Caco-2 (cell line): ENCODE results near the gene PSG6. TPM values are rescaled to one million over a fixed set of nuclear protein-coding genes. Genes with fewer than 3 reads are reported as not detected.
"Not testable (repeated sequence)": the region's sequence is repeated elsewhere in the genome, so short reads cannot be mapped to it uniquely, and the experiment has no call there.

ENCODE experiments used
- BruUV-seq: library from RNA; stranded (reverse); fragments of 400-500 nt; replicated peaks from 2 replicates; lab custom pipeline; 2021; lab: Mats Ljungman, UMichigan
- CTCF ChIA-PET: fragments of 300-600 bp; sonication (Branson Sonifier 250); formaldehyde crosslinking; loops from one replicate; lab custom pipeline; 2022; ENCODE audit warnings: antibody characterized with exemption; lab: Charles Lee
- POLR2A ChIA-PET: fragments of 300-600 bp; sonication (Branson Sonifier 250); formaldehyde crosslinking; loops from one replicate; lab custom pipeline; 2022; ENCODE audit warnings: antibody characterized with exemption; lab: Charles Lee
- DNase-seq, 2 experiments: peaks; one replicate each; pipeline versions ENCODE4 v3.0.0 to v3.0.0-alpha.2; 2020 to 2022
- H3K27me3 ChIP-seq: replicated peaks from 2 replicates; pipeline ENCODE4 v1.6.0; 2011; ENCODE audit warnings: low read length; ENCODE audit not compliant: control insufficient read depth, insufficient read depth
- H3K36me3 ChIP-seq: 2 replicates; pipeline ENCODE4 v1.5.1; 2011; ENCODE audit warnings: low read length; ENCODE audit not compliant: control insufficient read depth, insufficient read depth
- H3K4me1 ChIP-seq: fragments of 250-450 bp; sonication (Bioruptor Pico); 2 replicates; pipeline ENCODE4 v1.5.1; 2020; ENCODE audit warnings: mild to moderate bottlenecking
- H3K4me3 ChIP-seq: 2 replicates; pipeline ENCODE4 v1.5.1; 2011; ENCODE audit warnings: low read depth, mild to moderate bottlenecking, control low read depth, low read length
- H3K9me3 ChIP-seq: fragments of 250-450 bp; sonication (Bioruptor Pico); 2 replicates; pipeline ENCODE4 v1.5.1; 2020; ENCODE audit warnings: mild to moderate bottlenecking, moderate library complexity
- H3K27ac Mint-ChIP-seq: one replicate; pipeline ENCODE4 v1.8.0; 2022; ENCODE audit warnings: mixed read lengths; ENCODE audit not compliant: unreplicated experiment
- H3K27me3 Mint-ChIP-seq: one replicate; pipeline ENCODE4 v1.8.0; 2022; ENCODE audit warnings: mixed read lengths; ENCODE audit not compliant: insufficient read depth, unreplicated experiment
- H3K36me3 Mint-ChIP-seq: one replicate; pipeline ENCODE4 v1.8.0; 2022; ENCODE audit warnings: mild to moderate bottlenecking, mixed read lengths; ENCODE audit not compliant: insufficient read depth, unreplicated experiment
- H3K4me1 Mint-ChIP-seq: one replicate; pipeline ENCODE4 v1.8.0; 2022; ENCODE audit warnings: low read depth, mixed read lengths; ENCODE audit not compliant: unreplicated experiment
- H3K4me3 Mint-ChIP-seq: one replicate; pipeline ENCODE4 v1.8.0; 2022; ENCODE audit warnings: mild to moderate bottlenecking, moderate library complexity, mixed read lengths; ENCODE audit not compliant: unreplicated experiment
- H3K9me3 Mint-ChIP-seq: one replicate; pipeline ENCODE4 v1.8.0; 2022; ENCODE audit warnings: mixed read lengths; ENCODE audit not compliant: unreplicated experiment
- intact Hi-C: fragments of 100-400 bp; cut with micrococcal nuclease; formaldehyde crosslinking; loops from one replicate; pipeline ENCODE4 v1.10.0; 2022; ENCODE audit not compliant: unreplicated experiment
- total RNA-seq: library from RNA; stranded (reverse); gene quantifications from 2 replicates; pipeline ENCODE4 v1.2.3, GENCODE V29; 2022

PSG6 gene
- total RNA-seq, 1 experiment from 2014 or later = 0.18 TPM

DNA sequence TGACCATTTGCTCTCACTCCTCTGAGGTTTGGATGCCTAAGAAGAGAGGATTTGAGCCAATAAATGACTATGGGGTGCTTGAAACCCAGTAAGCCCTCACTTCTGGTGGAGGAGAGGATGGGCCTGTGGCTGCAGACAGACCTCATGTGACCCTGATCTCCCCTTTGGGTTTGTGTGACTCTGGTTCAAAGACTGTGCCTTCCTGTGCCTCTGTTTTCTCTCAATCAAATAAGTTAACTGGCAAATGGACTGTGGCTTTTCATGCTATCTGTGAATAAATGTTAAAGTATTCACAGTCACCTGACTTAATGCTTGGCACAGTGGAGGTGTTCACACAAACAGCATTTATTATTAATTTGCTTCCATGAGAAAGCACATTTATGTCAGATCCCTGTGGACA, 64.9 kb downstream of the PSG6 start:
- H3K27me3 ChIP-seq, H3K27ac Mint-ChIP-seq, H3K36me3 Mint-ChIP-seq, H3K4me3 ChIP-seq, DNase-seq, intact Hi-C loops, H3K36me3 ChIP-seq, H3K27me3 Mint-ChIP-seq, CTCF ChIA-PET, H3K9me3 ChIP-seq, POLR2A ChIA-PET: not testable (repeated sequence)
- BruUV-seq = TSS peak; percentile 66
- peaks cover 24% of the 10 kb centered on the region for H3K9me3 Mint-ChIP-seq
- peak overlapping the region; percentile 16 for H3K4me3 Mint-ChIP-seq
- peaks cover 22% of the 10 kb centered on the region for H3K4me1 Mint-ChIP-seq
- peaks cover 23% of the 10 kb centered on the region for H3K4me1 ChIP-seq

Other genes with a start within 250 kb of the PSG6 start
- gene PSG3, start 177.4 kb downstream of the PSG6 start, total RNA-seq = not detected in 2 replicates
- not detected in 2 replicates for gene PSG8, start 152.2 kb downstream of the PSG6 start, total RNA-seq
- gene PSG1, start 38.2 kb downstream of the PSG6 start, total RNA-seq = 0.37 TPM in 1 of 2 replicates, not detected in the other
- not detected in 2 replicates for gene PSG7, start 19.3 kb upstream of the PSG6 start, total RNA-seq
- 0.41 TPM in 1 of 2 replicates, not detected in the other for gene PSG11, start 108.6 kb upstream of the PSG6 start, total RNA-seq
- gene PSG2, start 164.8 kb upstream of the PSG6 start, total RNA-seq = 0.30 and 0.45 TPM in 2 replicates